ENCODE measurements around the gene PIGV.

DNA sequence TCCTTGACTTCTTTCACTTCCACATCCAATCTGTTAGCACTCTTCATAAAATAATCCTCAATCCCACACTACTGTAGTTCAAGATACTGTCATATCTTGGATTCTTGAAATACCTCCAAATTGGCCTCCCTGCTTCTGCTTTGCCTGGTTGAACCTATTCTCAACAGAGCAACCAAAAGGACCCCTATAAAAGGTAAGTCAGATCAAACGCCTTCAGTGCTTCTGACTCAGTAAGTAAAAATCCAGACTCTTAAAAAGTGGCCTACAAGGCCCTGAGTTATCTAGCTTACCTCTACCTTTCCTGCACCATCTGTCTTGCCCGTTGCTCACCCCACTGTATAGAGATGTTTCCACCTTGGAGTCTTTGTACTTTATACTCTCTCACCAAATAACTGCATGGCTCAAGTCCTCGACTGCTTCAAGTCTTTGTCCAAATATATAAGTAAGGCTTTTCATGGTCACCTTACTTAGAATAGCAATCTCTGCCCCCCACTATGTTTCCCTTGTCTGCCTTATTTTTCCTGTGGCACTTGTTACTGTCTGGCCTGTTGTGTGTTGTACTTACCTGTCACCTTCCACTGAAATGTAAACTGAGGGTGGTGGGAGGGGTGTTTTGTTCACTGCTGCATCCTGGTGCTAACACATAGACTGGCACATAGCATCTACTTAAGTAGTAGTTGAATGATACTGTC is 5.1 kb upstream of the PIGV start:
- no peak for TF ChIP-seq EP300 (IDR thresholded peaks at IDR 0.05)
- TF ChIP-seq POLR2A (IDR thresholded peaks at IDR 0.05), result no peak
- TF ChIP-seq, protein P1, sequence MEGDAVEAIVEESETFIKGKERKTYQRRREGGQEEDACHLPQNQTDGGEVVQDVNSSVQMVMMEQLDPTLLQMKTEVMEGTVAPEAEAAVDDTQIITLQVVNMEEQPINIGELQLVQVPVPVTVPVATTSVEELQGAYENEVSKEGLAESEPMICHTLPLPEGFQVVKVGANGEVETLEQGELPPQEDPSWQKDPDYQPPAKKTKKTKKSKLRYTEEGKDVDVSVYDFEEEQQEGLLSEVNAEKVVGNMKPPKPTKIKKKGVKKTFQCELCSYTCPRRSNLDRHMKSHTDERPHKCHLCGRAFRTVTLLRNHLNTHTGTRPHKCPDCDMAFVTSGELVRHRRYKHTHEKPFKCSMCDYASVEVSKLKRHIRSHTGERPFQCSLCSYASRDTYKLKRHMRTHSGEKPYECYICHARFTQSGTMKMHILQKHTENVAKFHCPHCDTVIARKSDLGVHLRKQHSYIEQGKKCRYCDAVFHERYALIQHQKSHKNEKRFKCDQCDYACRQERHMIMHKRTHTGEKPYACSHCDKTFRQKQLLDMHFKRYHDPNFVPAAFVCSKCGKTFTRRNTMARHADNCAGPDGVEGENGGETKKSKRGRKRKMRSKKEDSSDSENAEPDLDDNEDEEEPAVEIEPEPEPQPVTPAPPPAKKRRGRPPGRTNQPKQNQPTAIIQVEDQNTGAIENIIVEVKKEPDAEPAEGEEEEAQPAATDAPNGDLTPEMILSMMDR (IDR thresholded peaks at IDR 0.05), result no peak
- TF ChIP-seq POLR2AphosphoS5 (IDR thresholded peaks at IDR 0.05), result no peak

Measured in stomach (tissue), 4 donors.